ENCODE measurements around the gene CCDC112. TPM values are rescaled to one million over a fixed set of nuclear protein-coding genes. Genes with fewer than 3 reads are reported as not detected.

CCDC112 gene
- polyA plus RNA-seq, 1 donor (not counting 4 experiments of a cell fraction or from before 2014, with no cell fraction given), result 4.0 TPM

GRCh38 chr5:115325296-115325959 is 29.0 kb upstream of the CCDC112 start:
- Histone ChIP-seq H3K9me3 (ENCODE audit: control insufficient read depth, low read depth, low read length) (no peaks in the 10 kb centered on the region), H3K36me3 (ENCODE audit: control insufficient read depth in 2 of 2, extremely low read depth in 1 of 2, insufficient read depth in 2 of 2, low read length in 2 of 2) (no peaks in the 10 kb centered on the region), H4K20me1 (ENCODE audit: control insufficient read depth, extremely low read depth, insufficient read depth, low read length) (no peaks in the 10 kb centered on the region), H3K9me1 (ENCODE audit: control insufficient read depth, extremely low read depth, insufficient read depth, low read length) (no peaks in the 10 kb centered on the region), H3K9ac (ENCODE audit: control insufficient read depth, extremely low read depth, insufficient read depth, low read length) (no peak overlapping the region), H3K4me3 (ENCODE audit: control insufficient read depth in 2 of 3, extremely low read depth in 1 of 3, insufficient read depth in 2 of 3, low read depth in 1 of 3, low read length in 3 of 3) (no peak overlapping the region), H3K4me2 (ENCODE audit: control insufficient read depth, extremely low read depth, insufficient read depth, low read depth, low read length) (no peak overlapping the region), H3K27ac (ENCODE audit: control insufficient read depth, insufficient read depth, low read length) (no peak overlapping the region), H3K27me3 (ENCODE audit: control insufficient read depth, extremely low read depth, insufficient read depth, low read length) (no peaks in the 10 kb centered on the region), H3K4me1 (ENCODE audit: control insufficient read depth, extremely low read depth, insufficient read depth, low read length) (peaks cover 6% of the 10 kb centered on the region), H3K79me2 (ENCODE audit: control insufficient read depth, insufficient read depth, low read length) (no peaks in the 10 kb centered on the region), H2AFZ (ENCODE audit: control insufficient read depth, low read length) (no peak overlapping the region)
- TF ChIP-seq, protein P1, sequence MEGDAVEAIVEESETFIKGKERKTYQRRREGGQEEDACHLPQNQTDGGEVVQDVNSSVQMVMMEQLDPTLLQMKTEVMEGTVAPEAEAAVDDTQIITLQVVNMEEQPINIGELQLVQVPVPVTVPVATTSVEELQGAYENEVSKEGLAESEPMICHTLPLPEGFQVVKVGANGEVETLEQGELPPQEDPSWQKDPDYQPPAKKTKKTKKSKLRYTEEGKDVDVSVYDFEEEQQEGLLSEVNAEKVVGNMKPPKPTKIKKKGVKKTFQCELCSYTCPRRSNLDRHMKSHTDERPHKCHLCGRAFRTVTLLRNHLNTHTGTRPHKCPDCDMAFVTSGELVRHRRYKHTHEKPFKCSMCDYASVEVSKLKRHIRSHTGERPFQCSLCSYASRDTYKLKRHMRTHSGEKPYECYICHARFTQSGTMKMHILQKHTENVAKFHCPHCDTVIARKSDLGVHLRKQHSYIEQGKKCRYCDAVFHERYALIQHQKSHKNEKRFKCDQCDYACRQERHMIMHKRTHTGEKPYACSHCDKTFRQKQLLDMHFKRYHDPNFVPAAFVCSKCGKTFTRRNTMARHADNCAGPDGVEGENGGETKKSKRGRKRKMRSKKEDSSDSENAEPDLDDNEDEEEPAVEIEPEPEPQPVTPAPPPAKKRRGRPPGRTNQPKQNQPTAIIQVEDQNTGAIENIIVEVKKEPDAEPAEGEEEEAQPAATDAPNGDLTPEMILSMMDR (optimal IDR thresholded peaks at IDR 0.05 in 1 of 3, IDR thresholded peaks at IDR 0.05 in 1 of 3, conservative IDR thresholded peaks at IDR 0.05 in 1 of 3; ENCODE audit: extremely low read depth in 1 of 3, insufficient read depth in 2 of 3, low read length in 3 of 3), result no peak
- TF ChIP-seq EZH2 (IDR thresholded peaks at IDR 0.05; ENCODE audit: low read length), result no peak
- no peak for FAIRE-seq
- no peak for DNase-seq (ENCODE audit: low read depth, low spot score)
- dilution Hi-C loops (cut with MboI; ENCODE audit: extremely low pct_ligation_motif_present, low sequenced_read_pairs), result no loop called here

DNA sequence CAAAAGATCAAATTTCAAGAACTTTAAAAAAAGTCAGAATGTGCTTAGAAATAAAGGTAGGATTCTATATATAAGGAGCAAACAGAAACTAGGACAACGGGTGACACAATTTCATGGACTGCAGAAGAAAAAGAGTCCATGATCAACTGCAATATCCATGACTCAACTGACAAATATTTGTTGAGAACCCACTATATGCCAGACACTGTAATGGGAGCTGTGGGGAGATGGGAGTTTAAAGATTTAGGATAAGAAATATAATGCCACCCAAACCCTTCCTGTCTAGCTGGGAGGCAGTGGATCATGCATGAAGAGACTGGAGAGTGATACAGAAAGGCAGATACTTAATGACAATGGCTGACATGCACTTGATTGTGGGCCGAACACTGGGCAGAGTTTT is 27.6 kb upstream of the CCDC112 start:
- Histone ChIP-seq H3K4me2 (ENCODE audit: control insufficient read depth, extremely low read depth, insufficient read depth, low read depth, low read length) (no peak overlapping the region), H3K27ac (ENCODE audit: control insufficient read depth, insufficient read depth, low read length) (no peak overlapping the region), H3K9me1 (ENCODE audit: control insufficient read depth, extremely low read depth, insufficient read depth, low read length) (no peaks in the 10 kb centered on the region), H3K4me1 (ENCODE audit: control insufficient read depth, extremely low read depth, insufficient read depth, low read length) (peaks cover 6% of the 10 kb centered on the region), H3K9ac (ENCODE audit: control insufficient read depth, extremely low read depth, insufficient read depth, low read length) (no peak overlapping the region), H3K27me3 (ENCODE audit: control insufficient read depth, extremely low read depth, insufficient read depth, low read length) (no peaks in the 10 kb centered on the region), H3K4me3 (ENCODE audit: control insufficient read depth in 2 of 3, extremely low read depth in 1 of 3, insufficient read depth in 2 of 3, low read depth in 1 of 3, low read length in 3 of 3) (no peak overlapping the region), H3K36me3 (ENCODE audit: control insufficient read depth in 2 of 2, extremely low read depth in 1 of 2, insufficient read depth in 2 of 2, low read length in 2 of 2) (no peaks in the 10 kb centered on the region), H4K20me1 (ENCODE audit: control insufficient read depth, extremely low read depth, insufficient read depth, low read length) (no peaks in the 10 kb centered on the region), H3K9me3 (ENCODE audit: control insufficient read depth, low read depth, low read length) (no peaks in the 10 kb centered on the region), H3K79me2 (ENCODE audit: control insufficient read depth, insufficient read depth, low read length) (no peaks in the 10 kb centered on the region), H2AFZ (ENCODE audit: control insufficient read depth, low read length) (no peak overlapping the region)
- dilution Hi-C loops (cut with MboI; ENCODE audit: extremely low pct_ligation_motif_present, low sequenced_read_pairs), result no loop called here
- FAIRE-seq (no peak), DNase-seq (ENCODE audit: low read depth, low spot score) (no peak)
- TF ChIP-seq, protein P1 (optimal IDR thresholded peaks at IDR 0.05 in 1 of 3, IDR thresholded peaks at IDR 0.05 in 1 of 3, conservative IDR thresholded peaks at IDR 0.05 in 1 of 3; ENCODE audit: extremely low read depth in 1 of 3, insufficient read depth in 2 of 3, low read length in 3 of 3), result no peak
- TF ChIP-seq EZH2 (IDR thresholded peaks at IDR 0.05; ENCODE audit: low read length), result no peak

All from keratinocyte (primary cell).